D721Med (cell line): Measurements from ENCODE around the gene TMEM9.

ENCODE experiments used
- DNase-seq: peaks from one replicate; pipeline ENCODE4 v3.0.0; 2011; ENCODE audit warnings: low spot score; ENCODE audit not compliant: insufficient read length
- FAIRE-seq: peaks from 2 replicates; lab custom pipeline; 2011; peaks lifted over from hg19 to GRCh38; lab: Jason Lieb, UNC
- CTCF ChIP-seq: IDR thresholded peaks from 2 replicates; pipeline ENCODE4 v1.5.1; 2012; ENCODE audit warnings: mild to moderate bottlenecking, control low read depth; ENCODE audit not compliant: insufficient read depth; ENCODE audit errors: missing control alignments

The TMEM9 gene

GRCh38 chr1:201096977-201097856, 57.1 kb downstream of the TMEM9 start:
- DNase-seq: no peak
- FAIRE-seq: no peak
- TF ChIP-seq CTCF: no peak

- FAIRE-seq (no peak), DNase-seq (no peak)
- TF ChIP-seq CTCF: no peak
Measured at GRCh38 chr1:201096041-201096461, 58.2 kb downstream of the TMEM9 start.

GRCh38 chr1:201095581-201095980, 58.7 kb downstream of the TMEM9 start:
- FAIRE-seq (no peak), DNase-seq (no peak)
- TF ChIP-seq CTCF: no peak

- FAIRE-seq (no peak), DNase-seq (no peak)
- no peak for TF ChIP-seq CTCF
Measured at GRCh38 chr1:201094832-201095231, 59.4 kb downstream of the TMEM9 start.

GRCh38 chr1:201093962-201094361, 60.3 kb downstream of the TMEM9 start:
- TF ChIP-seq CTCF: no peak
- FAIRE-seq: no peak
- no peak for DNase-seq

- no peak for FAIRE-seq
- TF ChIP-seq CTCF: no peak
- no peak for DNase-seq
Measured at GRCh38 chr1:201093561-201093960, 60.7 kb downstream of the TMEM9 start.

- no peak for FAIRE-seq
- no peak for DNase-seq
- no peak for TF ChIP-seq CTCF
Measured at GRCh38 chr1:201092738-201093137, 61.5 kb downstream of the TMEM9 start.
